ENCODE data around the gene CYP26A1.

GRCh38 chr10:93058139-93058538 lies 15.6 kb upstream of the CYP26A1 start:
- TF ChIP-seq, protein P1, sequence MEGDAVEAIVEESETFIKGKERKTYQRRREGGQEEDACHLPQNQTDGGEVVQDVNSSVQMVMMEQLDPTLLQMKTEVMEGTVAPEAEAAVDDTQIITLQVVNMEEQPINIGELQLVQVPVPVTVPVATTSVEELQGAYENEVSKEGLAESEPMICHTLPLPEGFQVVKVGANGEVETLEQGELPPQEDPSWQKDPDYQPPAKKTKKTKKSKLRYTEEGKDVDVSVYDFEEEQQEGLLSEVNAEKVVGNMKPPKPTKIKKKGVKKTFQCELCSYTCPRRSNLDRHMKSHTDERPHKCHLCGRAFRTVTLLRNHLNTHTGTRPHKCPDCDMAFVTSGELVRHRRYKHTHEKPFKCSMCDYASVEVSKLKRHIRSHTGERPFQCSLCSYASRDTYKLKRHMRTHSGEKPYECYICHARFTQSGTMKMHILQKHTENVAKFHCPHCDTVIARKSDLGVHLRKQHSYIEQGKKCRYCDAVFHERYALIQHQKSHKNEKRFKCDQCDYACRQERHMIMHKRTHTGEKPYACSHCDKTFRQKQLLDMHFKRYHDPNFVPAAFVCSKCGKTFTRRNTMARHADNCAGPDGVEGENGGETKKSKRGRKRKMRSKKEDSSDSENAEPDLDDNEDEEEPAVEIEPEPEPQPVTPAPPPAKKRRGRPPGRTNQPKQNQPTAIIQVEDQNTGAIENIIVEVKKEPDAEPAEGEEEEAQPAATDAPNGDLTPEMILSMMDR (IDR thresholded peaks at IDR 0.05; ENCODE audit: low read depth, low read length): no peak
- no peak for TF ChIP-seq EZH2phosphoT487 (IDR thresholded peaks at IDR 0.05; ENCODE audit: low read depth)
